ENCODE measurements around the gene DYNLT2.

The DYNLT2 gene

GRCh38 chr6:169783401-169783800 is 32.0 kb upstream of the DYNLT2 start:
- no peak for DNase-seq

GRCh38 chr6:169782966-169783365 is 31.6 kb upstream of the DYNLT2 start:
- no peak for DNase-seq

GRCh38 chr6:169780571-169781091 is 29.3 kb upstream of the DYNLT2 start:
- DNase-seq, result no peak

- DNase-seq, result no peak
Measured at GRCh38 chr6:169779896-169780295, 28.5 kb upstream of the DYNLT2 start.

GRCh38 chr6:169779092-169779815 is 27.9 kb upstream of the DYNLT2 start:
- no peak for DNase-seq

- no peak for DNase-seq
Measured at GRCh38 chr6:169778646-169779045, 27.3 kb upstream of the DYNLT2 start.

- no peak for DNase-seq
Measured at GRCh38 chr6:169777896-169778295, 26.5 kb upstream of the DYNLT2 start.

- no peak for DNase-seq
Measured at GRCh38 chr6:169776379-169776778, 25.0 kb upstream of the DYNLT2 start.

GRCh38 chr6:169775321-169775720 is 23.9 kb upstream of the DYNLT2 start:
- no peak for DNase-seq

- DNase-seq, result no peak
Measured at GRCh38 chr6:169774347-169774746, 23.0 kb upstream of the DYNLT2 start.

- no peak for DNase-seq
Measured at GRCh38 chr6:169766921-169767736, 15.8 kb upstream of the DYNLT2 start.

GRCh38 chr6:169766232-169766631 is 14.9 kb upstream of the DYNLT2 start:
- DNase-seq, result no peak

GRCh38 chr6:169765789-169766188 is 14.4 kb upstream of the DYNLT2 start:
- peak in 1 of 2 donors; percentile 7 for DNase-seq

GRCh38 chr6:169763881-169764280 is 12.5 kb upstream of the DYNLT2 start:
- no peak for DNase-seq

GRCh38 chr6:169763308-169763707 is 11.9 kb upstream of the DYNLT2 start:
- no peak for DNase-seq

GRCh38 chr6:169755162-169755561 is 3.8 kb upstream of the DYNLT2 start:
- no peak for DNase-seq

- DNase-seq, result no peak
Measured at GRCh38 chr6:169752074-169752623, 777 bp upstream of the DYNLT2 start.

- DNase-seq, result no peak
Measured at GRCh38 chr6:169746556-169746955, 4.8 kb downstream of the DYNLT2 start.

GRCh38 chr6:169745405-169745804 is 6.0 kb downstream of the DYNLT2 start:
- DNase-seq, result no peak

- DNase-seq, result no peak
Measured at GRCh38 chr6:169741344-169741743, 10.0 kb downstream of the DYNLT2 start.

- no peak for DNase-seq
Measured at GRCh38 chr6:169738976-169739529, 12.3 kb downstream of the DYNLT2 start.

GRCh38 chr6:169738204-169738975 is 13.0 kb downstream of the DYNLT2 start:
- DNase-seq, result no peak

GRCh38 chr6:169729961-169730360 is 21.4 kb downstream of the DYNLT2 start:
- DNase-seq, result no peak

Data from CD4-positive, alpha-beta T cell treated with Interleukin-1 beta for 1 hour (primary cell).